HUES64 (cell line): Measurements from ENCODE around the gene PRDM15.

ENCODE experiments used
- H3K27ac ChIP-seq: 2 replicates; pipeline ENCODE4 v1.7.0; 2013; ENCODE audit warnings: low read depth, low read length, inconsistent platforms
- H3K27me3 ChIP-seq: 2 replicates; pipeline ENCODE4 v1.6.1; 2013; ENCODE audit warnings: mild to moderate bottlenecking, low read length; ENCODE audit not compliant: insufficient read depth
- H3K36me3 ChIP-seq: 2 replicates; pipeline ENCODE4 v1.6.1; 2013; ENCODE audit warnings: mild to moderate bottlenecking, low read length; ENCODE audit not compliant: insufficient read depth
- H3K4me1 ChIP-seq: 2 replicates; pipeline ENCODE4 v1.6.1; 2013; ENCODE audit warnings: mild to moderate bottlenecking, low read length, moderate library complexity; ENCODE audit not compliant: insufficient read depth
- H3K4me3 ChIP-seq: 2 replicates; pipeline ENCODE4 v1.5.1; 2013; ENCODE audit warnings: mild to moderate bottlenecking, low read length, moderate library complexity
- H3K9ac ChIP-seq: 2 replicates; pipeline ENCODE4 v1.6.1; 2013; ENCODE audit warnings: mild to moderate bottlenecking, low read depth, low read length
- H3K9me3 ChIP-seq: 2 replicates; pipeline ENCODE4 v1.6.1; 2013; ENCODE audit warnings: low read depth, low read length; ENCODE audit not compliant: insufficient read depth
- WGBS: fragments of 150-250, 120-280 bp; methylation state at CpG from one replicate; pipeline ENCODE4 v1.1.7; 2013; ENCODE audit warnings: missing lambda C conversion rate; 5-methylcytosine and 5-hydroxymethylcytosine counted together

PRDM15 gene

DNA sequence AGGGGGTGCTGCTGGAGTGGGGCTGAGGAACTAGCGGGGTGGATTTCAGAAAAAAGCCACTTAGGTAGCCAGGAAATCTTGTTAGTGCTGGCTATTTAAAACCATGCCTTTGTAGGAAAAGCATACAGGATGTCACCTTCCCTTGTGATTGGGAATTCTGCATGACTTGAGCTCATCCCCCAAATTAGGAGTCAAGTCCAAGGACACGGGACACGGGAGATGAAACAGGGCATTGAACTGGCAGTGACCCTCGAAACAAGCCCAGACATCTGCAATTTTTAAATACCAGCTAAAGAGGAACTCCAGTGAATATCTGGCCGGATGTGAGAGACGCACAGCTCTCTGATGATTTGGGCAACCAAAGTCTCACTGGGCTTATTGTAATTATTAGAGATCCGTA lies 41.9 kb upstream of the PRDM15 start:
- Histone ChIP-seq H3K4me3 (no peak overlapping the region), H3K36me3 (peaks cover 8% of the 10 kb centered on the region; the same call in 1 of the 2 replicates), H3K27me3 (no peaks in the 10 kb centered on the region), H3K9ac (no peak overlapping the region), H3K9me3 (no peaks in the 10 kb centered on the region), H3K27ac (no peak overlapping the region), H3K4me1 (peaks cover 6% of the 10 kb centered on the region)
- 94% methylated on average over 6 of the region's 7 CpGs for WGBS

DNA sequence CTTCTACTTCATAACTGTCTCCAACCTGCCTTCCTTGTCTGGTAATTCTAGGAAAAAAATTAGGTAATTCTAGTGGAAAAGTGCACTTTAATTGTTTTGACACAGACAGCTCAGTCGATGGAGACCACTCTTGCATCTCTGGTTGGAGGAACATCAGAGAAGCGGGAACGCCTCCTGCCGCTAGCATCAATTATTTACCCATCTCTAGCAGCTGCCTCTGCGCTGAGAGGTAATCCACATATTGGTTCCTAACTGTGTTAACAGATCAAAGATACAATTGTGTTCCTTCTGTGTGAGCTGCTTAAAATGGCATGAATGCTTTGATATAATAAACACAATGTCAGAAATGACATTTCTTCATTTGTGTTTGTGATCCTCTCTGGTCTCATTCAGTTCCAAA lies 41.3 kb upstream of the PRDM15 start:
- H3K9ac ChIP-seq, result no peak overlapping the region
- peaks cover 8% of the 10 kb centered on the region; the same call in 1 of the 2 replicates for H3K36me3 ChIP-seq
- no peaks in the 10 kb centered on the region for H3K9me3 ChIP-seq
- H3K4me3 ChIP-seq, result no peak overlapping the region
- WGBS, result 92% methylated on average over 5 of the region's 5 CpGs
- H3K27ac ChIP-seq, result no peak overlapping the region
- H3K27me3 ChIP-seq, result no peaks in the 10 kb centered on the region
- peaks cover under 1% of the 10 kb centered on the region; the same call in 1 of the 2 replicates for H3K4me1 ChIP-seq

DNA sequence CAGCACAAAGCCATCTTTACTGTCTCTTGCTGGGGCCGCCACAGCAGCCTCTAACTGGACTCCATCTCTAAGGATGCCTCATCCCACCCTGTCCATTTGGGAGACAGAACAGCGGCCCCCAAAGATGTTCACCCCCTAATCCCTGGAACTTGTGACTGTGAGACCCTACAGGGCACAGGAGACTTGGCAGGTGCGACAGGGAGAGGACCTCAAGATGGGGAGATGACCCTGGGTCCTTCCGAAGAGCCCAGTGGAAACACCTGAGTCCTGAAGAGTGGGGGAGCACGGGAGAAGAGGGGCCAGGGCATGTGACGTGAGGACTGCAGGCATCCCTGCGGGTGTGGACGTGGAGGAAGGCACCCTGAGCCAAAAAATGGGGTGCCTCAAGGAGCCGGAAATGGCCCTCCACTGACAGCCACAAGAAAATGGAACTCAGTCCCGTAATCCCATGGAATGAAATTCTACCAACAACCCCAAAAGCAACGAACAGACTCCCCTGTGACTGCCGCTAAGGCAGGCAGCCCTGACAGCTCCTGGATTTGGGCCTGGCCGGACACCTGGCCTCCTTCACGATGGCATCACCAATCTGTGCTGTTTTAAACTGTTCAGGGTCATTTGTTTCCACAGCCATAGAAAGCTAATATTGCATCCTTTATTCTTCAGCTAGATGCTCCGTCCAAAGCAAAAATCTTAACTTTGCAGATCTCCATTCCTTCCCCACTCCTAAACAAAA lies 40.7 kb upstream of the PRDM15 start:
- Histone ChIP-seq H3K4me3 (no peak overlapping the region), H3K9me3 (no peaks in the 10 kb centered on the region), H3K27me3 (no peaks in the 10 kb centered on the region), H3K27ac (no peak overlapping the region), H3K36me3 (peaks cover 8% of the 10 kb centered on the region; the same call in 1 of the 2 replicates), H3K9ac (no peak overlapping the region), H3K4me1 (no peaks in the 10 kb centered on the region)
- WGBS, result 95% methylated on average over 15 of the region's 15 CpGs

DNA sequence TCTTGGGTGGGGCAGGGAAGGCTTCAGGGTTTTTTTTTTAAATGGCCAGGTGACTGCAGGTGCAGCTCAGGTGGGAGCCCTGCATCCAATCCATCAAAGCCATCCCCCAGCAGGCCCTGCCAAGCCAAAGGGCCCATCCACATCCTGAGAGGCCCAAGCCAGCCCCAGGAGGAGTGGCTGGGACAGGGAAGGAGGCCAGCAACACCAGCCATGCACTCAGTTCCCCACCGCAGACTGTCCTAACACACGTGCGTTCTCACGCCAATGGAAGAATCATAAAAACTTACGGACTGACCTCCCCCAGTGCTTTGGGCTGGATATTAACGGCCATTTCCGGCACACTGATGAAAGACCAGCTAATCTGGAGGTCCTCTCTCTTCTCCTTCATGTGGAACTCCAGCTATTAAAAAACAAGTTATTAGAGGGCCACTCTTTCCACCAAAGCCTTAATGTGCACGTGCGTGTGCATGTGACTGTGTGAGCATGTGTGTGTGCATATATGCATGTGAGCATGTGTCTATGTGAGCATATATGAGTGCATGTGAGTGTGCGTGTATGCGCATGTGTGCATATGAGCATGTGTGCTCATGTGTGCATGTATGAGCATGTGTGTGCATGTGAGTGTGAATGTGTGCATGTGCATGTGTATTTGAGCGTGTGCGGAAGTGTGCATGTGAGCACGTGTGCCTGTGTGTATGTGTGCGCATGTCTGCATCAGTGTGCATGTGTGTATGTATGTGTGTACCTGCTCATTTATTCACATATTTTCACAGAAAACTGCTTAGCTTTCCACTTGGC lies 39.6 kb upstream of the PRDM15 start:
- Histone ChIP-seq H3K4me1 (no peaks in the 10 kb centered on the region), H3K27ac (no peak overlapping the region), H3K27me3 (no peaks in the 10 kb centered on the region), H3K9ac (no peak overlapping the region), H3K36me3 (peaks cover 8% of the 10 kb centered on the region; the same call in 1 of the 2 replicates), H3K9me3 (no peaks in the 10 kb centered on the region), H3K4me3 (no peak overlapping the region)
- 96% methylated on average over 14 of the region's 15 CpGs for WGBS

DNA sequence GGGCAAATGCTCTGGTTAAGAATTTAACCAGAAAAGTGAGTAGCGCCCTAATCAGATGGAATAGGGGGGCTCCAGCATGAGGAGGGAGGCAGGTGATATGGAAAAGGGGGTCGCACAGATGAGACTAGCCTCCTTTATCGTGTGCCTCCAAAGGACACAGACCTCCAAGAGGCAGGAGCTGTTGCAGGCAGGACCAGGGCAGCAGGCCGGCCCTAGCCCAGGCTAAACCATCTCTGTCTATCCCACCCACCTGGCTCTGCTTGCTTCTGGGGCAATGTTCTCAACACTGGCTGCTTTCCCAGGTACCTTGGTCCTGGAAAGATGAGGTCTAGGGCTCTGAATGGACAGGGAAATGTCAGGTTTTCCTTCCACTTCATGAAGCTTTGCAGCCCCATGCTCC lies 38.4 kb upstream of the PRDM15 start:
- 91% methylated on average over 4 of the region's 4 CpGs for WGBS
- Histone ChIP-seq H3K9ac (no peak overlapping the region), H3K4me1 (no peaks in the 10 kb centered on the region), H3K9me3 (no peaks in the 10 kb centered on the region), H3K4me3 (no peak overlapping the region), H3K36me3 (peaks cover 8% of the 10 kb centered on the region; the same call in 1 of the 2 replicates), H3K27me3 (no peaks in the 10 kb centered on the region), H3K27ac (no peak overlapping the region)

DNA sequence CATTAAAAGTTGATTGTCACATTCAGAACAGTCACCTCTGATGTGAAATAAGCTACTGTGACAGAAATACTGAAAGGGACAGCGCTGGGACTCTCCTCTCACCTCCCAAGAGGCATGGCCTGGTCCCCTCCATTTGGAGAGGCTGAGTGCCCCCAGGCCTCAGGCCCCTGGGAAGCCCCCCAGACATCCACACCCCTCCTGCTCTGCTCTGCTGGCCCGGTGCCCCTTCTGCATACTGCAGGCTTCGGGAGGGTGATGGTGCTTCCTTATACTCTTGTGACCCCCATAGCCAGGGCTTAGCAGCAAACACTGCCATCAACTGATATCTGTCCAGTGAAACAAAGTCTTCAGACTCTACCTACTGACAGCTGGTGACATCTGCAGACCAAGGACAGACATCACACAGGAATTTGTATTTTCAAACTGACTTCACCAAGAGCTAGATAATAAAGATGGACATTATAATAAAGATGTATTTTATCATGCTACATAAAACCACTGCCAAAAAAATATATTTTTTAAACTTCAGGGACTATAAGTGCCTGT lies 37.8 kb upstream of the PRDM15 start:
- no peak overlapping the region for H3K27ac ChIP-seq
- no peak overlapping the region for H3K4me3 ChIP-seq
- no peaks in the 10 kb centered on the region for H3K27me3 ChIP-seq
- peaks cover 8% of the 10 kb centered on the region; the same call in 1 of the 2 replicates for H3K36me3 ChIP-seq
- 94% methylated on average over 3 of the region's 3 CpGs for WGBS
- H3K4me1 ChIP-seq, result no peaks in the 10 kb centered on the region
- no peaks in the 10 kb centered on the region for H3K9me3 ChIP-seq
- H3K9ac ChIP-seq, result no peak overlapping the region

DNA sequence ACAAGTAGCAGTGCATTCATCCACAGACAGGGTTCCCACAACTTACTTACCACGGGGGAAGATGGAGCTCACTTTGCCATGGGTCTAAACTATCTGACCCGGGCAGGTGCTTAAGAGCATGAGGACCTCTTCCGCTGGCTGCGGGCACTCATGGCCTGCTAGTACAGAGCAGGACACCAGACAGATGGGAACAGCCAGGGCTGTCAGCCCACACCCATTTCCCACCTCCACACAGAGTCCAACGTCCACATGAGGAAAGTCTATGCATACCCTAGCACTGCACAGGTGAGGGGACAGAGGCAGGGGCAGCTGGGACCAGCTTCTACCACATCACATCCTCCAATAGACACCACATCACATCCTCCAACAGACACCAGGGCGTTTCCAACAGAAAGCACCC lies 35.8 kb upstream of the PRDM15 start:
- peaks cover 8% of the 10 kb centered on the region; the same call in 1 of the 2 replicates for H3K36me3 ChIP-seq
- no peaks in the 10 kb centered on the region for H3K4me1 ChIP-seq
- H3K9ac ChIP-seq, result no peak overlapping the region
- no peaks in the 10 kb centered on the region for H3K27me3 ChIP-seq
- no peak overlapping the region for H3K4me3 ChIP-seq
- WGBS, result 87% methylated on average over 6 of the region's 6 CpGs
- no peak overlapping the region for H3K27ac ChIP-seq
- H3K9me3 ChIP-seq, result no peaks in the 10 kb centered on the region

DNA sequence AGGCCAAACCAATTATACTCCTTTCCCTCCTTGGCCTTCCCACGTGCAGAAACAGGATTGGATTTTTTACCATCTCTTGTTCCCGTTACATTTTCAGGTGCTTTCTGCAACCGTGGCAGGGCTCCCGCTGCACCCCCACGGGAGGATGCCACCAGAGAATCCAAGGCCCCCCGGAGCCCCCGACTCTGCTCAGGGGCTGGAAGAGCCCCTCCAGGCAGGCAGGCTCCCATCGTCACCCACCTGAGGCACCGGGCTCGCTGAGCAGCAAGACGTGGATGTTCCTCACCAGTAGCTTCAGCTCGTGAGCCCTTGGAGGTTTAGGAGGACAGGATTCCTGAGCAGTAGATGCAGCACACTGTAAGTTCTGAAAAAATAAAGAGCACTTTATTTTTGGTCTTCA lies 35.2 kb upstream of the PRDM15 start:
- WGBS, result 94% methylated on average over 12 of the region's 12 CpGs
- peaks cover 8% of the 10 kb centered on the region; the same call in 1 of the 2 replicates for H3K36me3 ChIP-seq
- H3K9me3 ChIP-seq, result no peaks in the 10 kb centered on the region
- H3K4me1 ChIP-seq, result no peaks in the 10 kb centered on the region
- H3K9ac ChIP-seq, result no peak overlapping the region
- H3K4me3 ChIP-seq, result no peak overlapping the region
- H3K27me3 ChIP-seq, result no peaks in the 10 kb centered on the region
- H3K27ac ChIP-seq, result no peak overlapping the region

DNA sequence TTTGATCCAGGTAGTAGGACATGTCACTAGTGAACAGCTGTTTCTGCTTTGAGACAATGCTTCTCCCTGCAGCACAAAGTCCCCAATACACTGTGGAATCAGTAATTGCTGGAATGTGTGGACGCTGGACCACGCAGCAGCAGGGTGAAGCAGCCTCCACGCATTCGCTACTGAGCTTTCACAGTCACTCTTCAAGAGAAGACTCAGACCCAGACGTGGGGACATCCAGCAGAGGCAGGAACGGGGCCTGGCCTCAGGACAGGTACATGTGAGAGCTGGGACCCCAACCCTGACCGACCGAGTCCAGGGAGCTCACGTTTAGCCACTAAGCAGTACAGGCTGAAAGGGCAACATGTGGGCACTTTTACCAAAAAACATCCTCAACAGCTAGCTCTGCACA lies 34.1 kb upstream of the PRDM15 start:
- Histone ChIP-seq H3K27me3 (no peaks in the 10 kb centered on the region), H3K36me3 (peaks cover 8% of the 10 kb centered on the region; the same call in 1 of the 2 replicates), H3K9me3 (no peaks in the 10 kb centered on the region), H3K4me3 (no peak overlapping the region), H3K9ac (no peak overlapping the region), H3K27ac (no peak overlapping the region), H3K4me1 (no peaks in the 10 kb centered on the region)
- WGBS, result 95% methylated on average over 9 of the region's 9 CpGs

DNA sequence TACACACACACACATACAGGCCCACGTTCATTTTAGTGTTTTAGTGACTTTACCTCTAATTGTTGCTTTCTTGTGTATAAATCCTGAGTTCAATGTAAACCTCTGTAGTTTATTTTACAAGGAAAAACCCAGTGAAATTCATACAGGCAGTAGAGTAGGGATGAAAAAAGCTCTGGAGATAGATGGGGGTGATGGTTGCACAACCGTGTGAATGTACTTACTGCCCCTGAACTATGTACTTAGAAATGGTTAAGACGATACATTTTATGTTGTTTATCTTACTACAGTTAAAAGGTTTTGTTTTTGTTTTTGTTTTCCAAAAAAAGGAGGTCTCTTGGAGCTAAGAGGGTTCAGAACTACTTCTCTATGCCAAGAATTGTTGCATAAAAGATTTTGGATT lies 29.7 kb upstream of the PRDM15 start:
- H3K9me3 ChIP-seq, result no peaks in the 10 kb centered on the region
- H3K4me3 ChIP-seq, result no peak overlapping the region
- H3K36me3 ChIP-seq, result no peaks in the 10 kb centered on the region; the same call in none of the 2 replicates
- H3K27ac ChIP-seq, result no peak overlapping the region
- 94% methylated on average over 2 of the region's 3 CpGs for WGBS
- H3K27me3 ChIP-seq, result no peaks in the 10 kb centered on the region
- no peaks in the 10 kb centered on the region for H3K4me1 ChIP-seq
- H3K9ac ChIP-seq, result no peak overlapping the region
